Smooth muscle cell (in vitro differentiated cells): ENCODE measurements around the gene NDFIP2. TPM values are rescaled to one million over a fixed set of nuclear protein-coding genes. Genes with fewer than 3 reads are reported as not detected.

Source experiments
- DNase-seq: peaks from one replicate; lab custom pipeline; 2025; ENCODE audit not compliant: unreplicated experiment; lab: John Stamatoyannopoulos, UW
- H2AFZ ChIP-seq: fragments of 200-600 bp; sonication (generic); 2 replicates; pipeline ENCODE4 v1.6.0; 2016; ENCODE audit warnings: antibody characterized with exemption, low read depth, mild to moderate bottlenecking
- H3F3A ChIP-seq: fragments of 200-600 bp; sonication (generic); 2 replicates; pipeline ENCODE4 v1.6.0; 2017; ENCODE audit warnings: antibody characterized with exemption, low read depth
- H3K27ac ChIP-seq: fragments of 200-600 bp; sonication (generic); 2 replicates; pipeline ENCODE4 v1.5.1; 2016; ENCODE audit warnings: low read depth, mild to moderate bottlenecking
- H3K27me3 ChIP-seq: fragments of 200-600 bp; sonication (generic); 2 replicates; pipeline ENCODE4 v1.6.1; 2016; ENCODE audit warnings: low read depth, mild to moderate bottlenecking
- H3K36me3 ChIP-seq: fragments of 200-600 bp; sonication (generic); 2 replicates; pipeline ENCODE4 v1.5.1; 2016; ENCODE audit warnings: low read depth
- H3K4me1 ChIP-seq: fragments of 200-600 bp; sonication (generic); 2 replicates; pipeline ENCODE4 v1.5.1; 2016; ENCODE audit warnings: low read depth
- H3K4me2 ChIP-seq: fragments of 200-600 bp; sonication (generic); 2 replicates; pipeline ENCODE4 v1.6.0; 2016; ENCODE audit warnings: mild to moderate bottlenecking
- H3K4me3 ChIP-seq: fragments of 200-600 bp; sonication (generic); 2 replicates; pipeline ENCODE4 v1.5.1; 2016; ENCODE audit warnings: mild to moderate bottlenecking
- H3K79me2 ChIP-seq: fragments of 200-600 bp; sonication (generic); 2 replicates; pipeline ENCODE4 v1.6.0; 2016; ENCODE audit warnings: low read depth, mild to moderate bottlenecking
- H3K9ac ChIP-seq: fragments of 200-600 bp; sonication (generic); 2 replicates; pipeline ENCODE4 v1.6.0; 2016; ENCODE audit warnings: low read depth
- H3K9me3 ChIP-seq: fragments of 200-600 bp; sonication (generic); replicated peaks from 2 replicates; pipeline ENCODE4 v1.5.1; 2016; ENCODE audit warnings: low read depth
- H4K20me1 ChIP-seq: fragments of 200-600 bp; sonication (generic); 2 replicates; pipeline ENCODE4 v1.6.0; 2016; ENCODE audit warnings: low read depth
- CTCF ChIP-seq: fragments of 200-600 bp; sonication (generic); IDR thresholded peaks from 2 replicates; pipeline ENCODE4 v1.5.1; 2017; ENCODE audit warnings: borderline replicate concordance, mild to moderate bottlenecking, antibody characterized with exemption; ENCODE audit not compliant: insufficient read depth, poor library complexity, severe bottlenecking
- WGBS: methylation state at CpG from one replicate; pipeline ENCODE4 v1.1.7; 2016; ENCODE audit warnings: low lambda C conversion rate; 5-methylcytosine and 5-hydroxymethylcytosine counted together
- polyA plus RNA-seq: library from polyadenylated mRNA; unstranded; fragments of >200 nt; fragmentation: Nextera tagmentation; extraction: Ambion mirVana; gene quantifications from 2 replicates; pipeline ENCODE4 v1.2.1, GENCODE V29; 2016
- total RNA-seq: library from RNA; depleted of rRNA; stranded (reverse); fragments of >200 nt; gene quantifications from 2 replicates; pipeline ENCODE4 v1.2.3, GENCODE V29; 2014

The NDFIP2 gene
- total and polyA plus RNA-seq, 2 experiments from 2014 or later, result 34.0 to 75.6 TPM

GRCh38 chr13:79516595-79516994 lies 35.6 kb downstream of the NDFIP2 start:
- no peaks in the 10 kb centered on the region for H3F3A ChIP-seq
- DNase-seq, result no peak
- no peak overlapping the region for H3K4me2 ChIP-seq
- peaks cover 80% of the 10 kb centered on the region for H3K79me2 ChIP-seq
- peaks cover 95% of the 10 kb centered on the region for H4K20me1 ChIP-seq
- H2AFZ ChIP-seq, result no peak overlapping the region
- no peak overlapping the region for H3K9ac ChIP-seq
- no peak overlapping the region for H3K27ac ChIP-seq
- H3K27me3 ChIP-seq, result no peaks in the 10 kb centered on the region
- no peaks in the 10 kb centered on the region for H3K9me3 ChIP-seq
- H3K36me3 ChIP-seq, result peaks cover 5% of the 10 kb centered on the region
- no peak overlapping the region for H3K4me3 ChIP-seq
- H3K4me1 ChIP-seq, result no peaks in the 10 kb centered on the region
- no peak for TF ChIP-seq CTCF

GRCh38 chr13:79519255-79519654 lies 38.3 kb downstream of the NDFIP2 start:
- 62% methylated on average over 3 of the region's 3 CpGs for WGBS
- no peak for DNase-seq
- Histone ChIP-seq H3F3A (no peaks in the 10 kb centered on the region), H3K27me3 (no peaks in the 10 kb centered on the region), H3K79me2 (peaks cover 57% of the 10 kb centered on the region), H3K4me1 (no peaks in the 10 kb centered on the region), H3K9me3 (no peaks in the 10 kb centered on the region), H3K36me3 (peaks cover 8% of the 10 kb centered on the region), H3K4me3 (no peak overlapping the region), H3K4me2 (no peak overlapping the region), H4K20me1 (peaks cover 84% of the 10 kb centered on the region), H3K27ac (peak overlapping the region; percentile 53), H2AFZ (no peak overlapping the region), H3K9ac (peak overlapping the region; percentile 4)
- TF ChIP-seq CTCF, result no peak

GRCh38 chr13:79522583-79522982 lies 41.6 kb downstream of the NDFIP2 start:
- H2AFZ ChIP-seq, result no peak overlapping the region
- DNase-seq, result no peak

More at GRCh38 chr13:79522583-79522982, 41.6 kb downstream of the NDFIP2 start:
- no peak for TF ChIP-seq CTCF
- no peaks in the 10 kb centered on the region for H3F3A ChIP-seq
- H3K4me3 ChIP-seq, result no peak overlapping the region
- H3K27me3 ChIP-seq, result no peaks in the 10 kb centered on the region
- no peak overlapping the region for H3K27ac ChIP-seq
- no peaks in the 10 kb centered on the region for H3K4me1 ChIP-seq
- no peaks in the 10 kb centered on the region for H3K9me3 ChIP-seq
- H4K20me1 ChIP-seq, result peaks cover 82% of the 10 kb centered on the region
- H3K79me2 ChIP-seq, result peaks cover 31% of the 10 kb centered on the region
- H3K36me3 ChIP-seq, result peaks cover 13% of the 10 kb centered on the region
- no peak overlapping the region for H3K9ac ChIP-seq
- H3K4me2 ChIP-seq, result no peak overlapping the region
